ENCODE measurements around the gene MAP3K2. TPM values are rescaled to one million over a fixed set of nuclear protein-coding genes. Genes with fewer than 3 reads are reported as not detected.

The MAP3K2 gene
- total RNA-seq, 4 donors from 2014 or later: 25.9 to 98.4 (median 75.0) TPM

DNA sequence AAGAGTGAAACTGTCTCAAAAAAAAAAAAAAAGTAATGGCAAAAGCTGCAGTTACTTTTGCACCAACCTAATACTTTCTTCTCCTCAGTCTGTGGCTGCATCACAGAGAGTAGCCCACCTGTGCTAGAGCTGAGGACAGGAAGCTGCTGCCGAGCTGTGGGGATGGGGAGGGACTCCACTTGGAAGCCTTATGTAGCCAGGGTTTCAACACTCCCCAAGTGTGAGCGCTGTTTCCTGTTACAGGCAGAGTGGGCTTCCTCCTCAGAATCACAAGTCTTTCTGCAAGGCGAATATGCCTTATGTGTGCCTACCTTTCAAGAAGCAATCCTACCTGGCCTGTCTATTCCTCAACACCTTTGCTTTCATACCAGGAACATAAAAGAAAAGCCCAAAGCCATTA is 131.4 kb downstream of the MAP3K2 start:
- intact Hi-C loops (cut with DNase I; ENCODE audit: low total_unique reads): no loop called here
- TF ChIP-seq POLR2A (IDR thresholded peaks at IDR 0.05): no peak
- TF ChIP-seq, protein P1, sequence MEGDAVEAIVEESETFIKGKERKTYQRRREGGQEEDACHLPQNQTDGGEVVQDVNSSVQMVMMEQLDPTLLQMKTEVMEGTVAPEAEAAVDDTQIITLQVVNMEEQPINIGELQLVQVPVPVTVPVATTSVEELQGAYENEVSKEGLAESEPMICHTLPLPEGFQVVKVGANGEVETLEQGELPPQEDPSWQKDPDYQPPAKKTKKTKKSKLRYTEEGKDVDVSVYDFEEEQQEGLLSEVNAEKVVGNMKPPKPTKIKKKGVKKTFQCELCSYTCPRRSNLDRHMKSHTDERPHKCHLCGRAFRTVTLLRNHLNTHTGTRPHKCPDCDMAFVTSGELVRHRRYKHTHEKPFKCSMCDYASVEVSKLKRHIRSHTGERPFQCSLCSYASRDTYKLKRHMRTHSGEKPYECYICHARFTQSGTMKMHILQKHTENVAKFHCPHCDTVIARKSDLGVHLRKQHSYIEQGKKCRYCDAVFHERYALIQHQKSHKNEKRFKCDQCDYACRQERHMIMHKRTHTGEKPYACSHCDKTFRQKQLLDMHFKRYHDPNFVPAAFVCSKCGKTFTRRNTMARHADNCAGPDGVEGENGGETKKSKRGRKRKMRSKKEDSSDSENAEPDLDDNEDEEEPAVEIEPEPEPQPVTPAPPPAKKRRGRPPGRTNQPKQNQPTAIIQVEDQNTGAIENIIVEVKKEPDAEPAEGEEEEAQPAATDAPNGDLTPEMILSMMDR (IDR thresholded peaks at IDR 0.05): no peak
- DNase-seq: no peak
- H3K4me3 ChIP-seq: no peak overlapping the region
- no peaks in the 10 kb centered on the region for H3K36me3 ChIP-seq
- H3K27ac ChIP-seq: no peak overlapping the region
- no peaks in the 10 kb centered on the region for H3K9me3 ChIP-seq
- no peaks in the 10 kb centered on the region for H3K4me1 ChIP-seq
- H3K27me3 ChIP-seq: no peaks in the 10 kb centered on the region

DNA sequence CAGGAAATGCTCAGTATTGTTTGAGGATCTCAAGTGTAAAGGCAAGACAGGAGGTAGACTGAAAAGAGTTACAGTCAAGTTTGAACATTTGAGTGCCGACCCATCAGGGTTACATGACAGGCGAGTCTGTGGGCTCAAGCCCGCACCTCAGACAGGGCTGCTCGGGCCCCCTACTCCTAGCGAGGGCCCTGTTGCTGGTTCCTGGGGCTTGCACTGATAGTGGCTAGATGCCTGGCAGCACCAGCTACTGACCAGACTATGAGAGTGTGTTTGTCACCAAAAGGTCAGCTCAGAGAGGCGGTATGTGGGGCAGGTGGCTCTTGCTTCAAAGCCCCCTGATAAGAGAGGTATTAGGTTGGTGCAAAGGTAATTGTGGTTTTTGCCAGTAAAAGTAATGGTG is 132.1 kb downstream of the MAP3K2 start:
- intact Hi-C loops (cut with DNase I; ENCODE audit: low total_unique reads): no loop called here
- DNase-seq: no peak
- TF ChIP-seq POLR2A (IDR thresholded peaks at IDR 0.05): no peak
- TF ChIP-seq, protein P1 (IDR thresholded peaks at IDR 0.05): no peak
- Histone ChIP-seq H3K36me3 (no peaks in the 10 kb centered on the region), H3K4me3 (no peak overlapping the region), H3K27ac (no peak overlapping the region), H3K27me3 (no peaks in the 10 kb centered on the region), H3K9me3 (no peaks in the 10 kb centered on the region), H3K4me1 (no peaks in the 10 kb centered on the region)

DNA sequence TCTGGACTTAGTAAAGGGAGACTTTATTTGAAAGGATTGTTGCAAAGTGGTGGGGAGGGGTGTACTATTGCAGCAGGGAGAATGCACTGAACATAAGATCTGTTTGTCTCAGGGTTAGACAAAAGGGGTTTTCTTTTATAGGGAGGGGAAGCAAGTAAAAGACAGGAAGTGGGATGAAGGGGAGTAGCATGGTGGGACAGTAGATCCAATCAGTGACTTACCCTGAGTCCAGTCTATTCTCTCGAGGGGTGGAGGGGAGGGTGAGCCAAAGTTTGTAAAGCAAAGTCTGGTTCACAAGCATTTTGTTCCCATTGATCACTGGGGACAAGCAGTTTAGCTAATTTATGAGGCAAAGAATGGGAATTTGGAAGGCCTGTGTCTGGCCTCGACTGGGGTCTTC is 132.6 kb downstream of the MAP3K2 start:
- TF ChIP-seq POLR2A (IDR thresholded peaks at IDR 0.05): no peak
- TF ChIP-seq, protein P1 (IDR thresholded peaks at IDR 0.05): no peak
- no peaks in the 10 kb centered on the region for H3K27me3 ChIP-seq
- no peaks in the 10 kb centered on the region for H3K4me1 ChIP-seq
- no peaks in the 10 kb centered on the region for H3K9me3 ChIP-seq
- no peak overlapping the region for H3K4me3 ChIP-seq
- DNase-seq: no peak
- intact Hi-C loops (cut with DNase I; ENCODE audit: low total_unique reads): no loop called here
- no peak overlapping the region for H3K27ac ChIP-seq
- H3K36me3 ChIP-seq: no peaks in the 10 kb centered on the region

DNA sequence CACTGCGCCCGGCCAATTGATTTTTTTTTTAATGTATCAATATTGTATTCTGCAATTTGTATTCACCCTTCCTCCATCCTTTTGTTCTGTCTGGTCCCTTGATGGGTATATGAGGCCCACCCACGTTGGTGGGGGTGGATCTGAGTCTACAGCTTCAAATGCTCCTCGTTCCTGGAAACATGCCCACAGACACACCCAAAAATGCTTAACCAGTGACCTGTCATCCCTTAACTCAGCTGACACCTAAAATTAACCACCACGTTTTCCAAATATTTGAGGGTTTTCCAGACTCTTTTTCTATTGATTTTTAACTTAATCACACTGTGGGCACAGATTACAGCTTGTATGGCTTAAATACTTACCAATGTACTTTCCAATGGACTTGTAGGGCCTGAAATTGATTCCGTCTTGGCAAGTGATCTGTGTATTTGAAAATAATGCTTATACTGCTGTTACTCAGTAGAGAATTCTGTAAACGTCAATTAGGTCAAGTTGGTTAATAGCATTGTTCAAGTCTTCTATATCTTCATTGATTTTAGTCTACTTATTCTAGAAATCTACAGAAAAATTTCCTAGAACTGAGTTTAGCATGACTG is 133.3 kb downstream of the MAP3K2 start:
- Histone ChIP-seq H3K27me3 (no peaks in the 10 kb centered on the region), H3K4me1 (no peaks in the 10 kb centered on the region), H3K9me3 (no peaks in the 10 kb centered on the region), H3K36me3 (no peaks in the 10 kb centered on the region), H3K27ac (no peak overlapping the region), H3K4me3 (no peak overlapping the region)
- TF ChIP-seq, protein P1 (IDR thresholded peaks at IDR 0.05): no peak
- TF ChIP-seq POLR2A (IDR thresholded peaks at IDR 0.05): no peak
- DNase-seq: no peak
- intact Hi-C loops (cut with DNase I; ENCODE audit: low total_unique reads): no loop called here

Small RNAs within 50 kb of the gene (microRNA-seq; reads per million reads assigned to microRNA genes)
- not detected for gene MIR4783 (ENCODE audit: borderline microRNAs expressed, borderline replicate concordance)

Small RNAs within 50 kb of the gene (small RNA-seq; reads per million reads assigned to genes)
- not detected for gene MIR4783
- gene RNU6-1147P: not detected

Other genes with a start within 250 kb of the MAP3K2 start
- gene CYP27C1, start 167.7 kb downstream of the MAP3K2 start, total RNA-seq: 1 to 10 TPM in 2 of 4 donors, not detected in 2; 1.2 to 7.1 TPM
- gene ERCC3, start 93.8 kb downstream of the MAP3K2 start, total RNA-seq: 100 to 1,000 TPM in 1 of 4 donors, 10 to 100 TPM in 3; 47.6 to 153 (median 57.5) TPM
- under 1 TPM in 1 of 4 donors, not detected in 3; 0.21 TPM for gene PROC, start 30.5 kb upstream of the MAP3K2 start, total RNA-seq
- gene IWS1, start 138.5 kb upstream of the MAP3K2 start, total RNA-seq: 10 to 100 TPM in 3 of 4 donors, 1 to 10 TPM in 1; 8.5 to 47.4 (median 33.1) TPM
- under 1 TPM; 0.21 to 0.48 (median 0.28) TPM for gene MYO7B, start 147.7 kb upstream of the MAP3K2 start, total RNA-seq

Measured in uterus (tissue), 4 donors.